K562 (cell line): ENCODE results near the gene KCTD18. TPM values are rescaled to one million over a fixed set of nuclear protein-coding genes. Genes with fewer than 3 reads are reported as not detected.

Experiments
- ATAC-seq: fragments of 200-7000 bp; cut with Tn5 transposase; 3 replicates; pipeline ENCODE4 v1.9.1; 2020; ENCODE audit warnings: moderate library complexity
- BruUV-seq: library from RNA; stranded (reverse); fragments of 400-500 nt; replicated peaks from 2 replicates; lab custom pipeline; 2021; lab: Mats Ljungman, UMichigan
- CTCF ChIA-PET: fragments of 300-600 bp; formaldehyde crosslinking; extraction: SDS; loops from one replicate; lab custom pipeline; 2021; ENCODE audit warnings: low intra/inter-chr PET ratio; lab: Yijun Ruan, JAX
- POLR2A ChIA-PET: fragments of 300-600, 350-650 bp; sonication (Branson Sonifier 250); formaldehyde crosslinking; extraction: SDS; loops from one replicate; lab custom pipeline; 2021; ENCODE audit warnings: antibody characterized with exemption, inconsistent platforms; lab: Yijun Ruan, JAX
- DNase-seq, 4 experiments: peaks; one replicate each; pipeline versions ENCODE4 v3.0.0 to v3.0.0-alpha.2; 2011 to 2018; ENCODE audit warnings: low spot score in 3 of 4, mixed read lengths in 3 of 4; ENCODE audit errors: extremely low read depth in 1 of 4
- FAIRE-seq: peaks from 2 replicates; lab custom pipeline; 2011; peaks lifted over from hg19 to GRCh38; lab: Jason Lieb, UNC
- H2AFZ ChIP-seq: 2 replicates; pipeline ENCODE4 v1.6.0; 2011; ENCODE audit warnings: low read depth, low read length, control low read depth, inconsistent platforms
- H3K27ac ChIP-seq: fragments of 200-600 bp; 3 replicates; pipeline ENCODE4 v1.8.0; 2011; ENCODE audit warnings: low read depth, mild to moderate bottlenecking, control low read depth, inconsistent platforms, low read length, moderate library complexity, mixed read lengths; ENCODE audit errors: extremely low read depth
- H3K27me3 ChIP-seq, 2 experiments: fragments of 300-600 bp in 1 of 2; 2 replicates in 1 of 2; 3 replicates in 1 of 2; pipeline versions ENCODE4 v1.6.0 to v1.8.0; 2011; ENCODE audit warnings: inconsistent platforms in 2 of 2, low read length in 2 of 2, mild to moderate bottlenecking in 1 of 2, mixed read lengths in 1 of 2, moderate library complexity in 1 of 2; ENCODE audit not compliant: control insufficient read depth in 2 of 2, insufficient read depth in 2 of 2
- H3K36me3 ChIP-seq: fragments of 300-600 bp; 3 replicates; pipeline ENCODE4 v1.8.0; 2011; ENCODE audit warnings: mild to moderate bottlenecking, low read length, inconsistent platforms; ENCODE audit not compliant: control insufficient read depth, insufficient read depth
- H3K4me1 ChIP-seq, 2 experiments: fragments of 200-600 bp in 1 of 2; replicated peaks in 1 of 2; 2 replicates in 1 of 2; 3 replicates in 1 of 2; pipeline versions ENCODE4 v1.5.1 to v1.8.0; 2011; ENCODE audit warnings: inconsistent platforms in 2 of 2, low read length in 2 of 2, mild to moderate bottlenecking in 1 of 2, mixed read lengths in 1 of 2, moderate library complexity in 1 of 2; ENCODE audit not compliant: control insufficient read depth in 2 of 2, insufficient read depth in 2 of 2
- H3K4me2 ChIP-seq: 2 replicates; pipeline ENCODE4 v1.6.1; 2011; ENCODE audit warnings: low read length, control low read depth, inconsistent platforms, mixed read lengths; ENCODE audit not compliant: insufficient read depth
- H3K4me3 ChIP-seq: fragments of 200-600 bp; sonication (generic), shearing (Covaris generic); 2 replicates; pipeline ENCODE4 v1.5.1; 2016; ENCODE audit warnings: control low read depth, inconsistent platforms
- H3K79me2 ChIP-seq: fragments of 200-600 bp; 3 replicates; pipeline ENCODE4 v1.8.0; 2011; ENCODE audit warnings: low read length, inconsistent platforms; ENCODE audit not compliant: control insufficient read depth, insufficient read depth
- H3K9ac ChIP-seq, 2 experiments: 2 replicates each; pipeline versions ENCODE4 v1.6.0 to v1.6.1; 2011; ENCODE audit warnings: low read depth in 2 of 2, low read length in 2 of 2, control low read depth in 1 of 2, inconsistent platforms in 1 of 2, mild to moderate bottlenecking in 1 of 2, mixed read lengths in 1 of 2; ENCODE audit not compliant: insufficient read depth in 1 of 2
- H3K9me1 ChIP-seq: one replicate; pipeline ENCODE4 v1.6.0; 2011; ENCODE audit warnings: inconsistent platforms, mild to moderate bottlenecking, low read length, moderate library complexity; ENCODE audit not compliant: control insufficient read depth, insufficient read depth
- H3K9me3 ChIP-seq: replicated peaks from 2 replicates; pipeline ENCODE4 v1.5.1; 2011; ENCODE audit warnings: low read depth, low read length, inconsistent platforms; ENCODE audit not compliant: control insufficient read depth, insufficient read depth
- H4K20me1 ChIP-seq: replicated peaks from 2 replicates; pipeline ENCODE4 v1.6.1; 2011; ENCODE audit warnings: low read length, inconsistent platforms, mixed read lengths; ENCODE audit not compliant: control insufficient read depth, insufficient read depth
- EWSR1 ChIP-seq: fragments of 450-650 bp; IDR thresholded peaks from 2 replicates; pipeline ENCODE4 v1.6.1; 2018; ENCODE audit warnings: borderline replicate concordance, mild to moderate bottlenecking, low read depth, moderate library complexity; ENCODE audit not compliant: partially characterized antibody
- PRMT5 ChIP-seq: sonication (generic); formaldehyde crosslinking; IDR thresholded peaks from 2 replicates; pipeline ENCODE4 v1.5.0; 2020; ENCODE audit warnings: missing genetic modification reagents
- RAD21 ChIP-seq, 2 experiments: fragments of 250-450 bp in 1 of 2; fragments of 450-650 bp in 1 of 2; sonication (Bioruptor Pico) in 1 of 2; formaldehyde crosslinking in 1 of 2; IDR thresholded peaks in 1 of 2; conservative IDR thresholded peaks in 1 of 2; 2 replicates each; pipeline versions ENCODE4 v1.4.0 to v1.8.0; 2020 to 2022; ENCODE audit warnings: mild to moderate bottlenecking in 2 of 2, moderate library complexity in 1 of 2
- RBM17 ChIP-seq: fragments of 200-400 bp; formaldehyde crosslinking; IDR thresholded peaks from 2 replicates; pipeline ENCODE4 v1.6.1; 2017; ENCODE audit warnings: low read depth, mild to moderate bottlenecking, low read length, borderline replicate concordance
- WGBS: fragments of 100-300 bp; shearing (Covaris generic); methylation state at CpG from one replicate; pipeline ENCODE4 v1.1.6; 2016; ENCODE audit warnings: low coverage, mixed read lengths; ENCODE audit not compliant: insufficient coverage; ENCODE audit errors: missing lambda C conversion rate; 5-methylcytosine and 5-hydroxymethylcytosine counted together
- in situ Hi-C: fragments of 300-500 bp; cut with MboI; formaldehyde crosslinking; loops from 4 replicates; pipeline ENCODE4 v1.15.0; 2018; ENCODE audit warnings: inconsistent platforms, mixed read lengths
- intact Hi-C: fragments of 100-400 bp; cut with micrococcal nuclease; formaldehyde crosslinking; loops from 2 replicates; pipeline ENCODE4 v1.14.2; 2022
- polyA plus RNA-seq, 8 experiments: library from polyadenylated mRNA; depleted of rRNA in 4 of 8; stranded (reverse) in 5 of 8; unstranded in 3 of 8; fragments of >200 nt; fragmentation: Nextera tagmentation in 2 of 8; fragmentation: Illumina TruSeq in 1 of 8; extraction: Ambion mirVana in 2 of 8; extraction: Trizol in 1 of 8; gene quantifications; 2 replicates each; pipeline versions ENCODE4 v1.2.1 to v1.2.3, GENCODE V29; 2011 to 2014; ENCODE audit warnings: inconsistent platforms in 1 of 8, missing spikeins in 1 of 8
- total RNA-seq, 7 experiments: library from RNA; depleted of rRNA in 6 of 7; stranded (reverse); fragments of >200 nt in 6 of 7; fragmentation: Illumina TruSeq in 2 of 7; extraction: Trizol in 2 of 7; gene quantifications; 2 replicates each; pipeline versions ENCODE4 v1.2.1 to v1.2.3, GENCODE V29; 2011 to 2021; ENCODE audit warnings: low replicate concordance in 1 of 7
- TF ChIP-seq, protein P1 (sequence below): fragments of 250-450 bp; sonication (Bioruptor Pico); IDR thresholded peaks from 2 replicates; pipeline ENCODE4 v1.8.0; 2022; ENCODE audit warnings: inconsistent platforms

KCTD18 gene
- total and polyA plus RNA-seq, 9 of the 15 experiments (the other 6 are each of a cell fraction or from before 2014, with no cell fraction given), result 0.39 to 5.4 (median 3.8) TPM

DNA sequence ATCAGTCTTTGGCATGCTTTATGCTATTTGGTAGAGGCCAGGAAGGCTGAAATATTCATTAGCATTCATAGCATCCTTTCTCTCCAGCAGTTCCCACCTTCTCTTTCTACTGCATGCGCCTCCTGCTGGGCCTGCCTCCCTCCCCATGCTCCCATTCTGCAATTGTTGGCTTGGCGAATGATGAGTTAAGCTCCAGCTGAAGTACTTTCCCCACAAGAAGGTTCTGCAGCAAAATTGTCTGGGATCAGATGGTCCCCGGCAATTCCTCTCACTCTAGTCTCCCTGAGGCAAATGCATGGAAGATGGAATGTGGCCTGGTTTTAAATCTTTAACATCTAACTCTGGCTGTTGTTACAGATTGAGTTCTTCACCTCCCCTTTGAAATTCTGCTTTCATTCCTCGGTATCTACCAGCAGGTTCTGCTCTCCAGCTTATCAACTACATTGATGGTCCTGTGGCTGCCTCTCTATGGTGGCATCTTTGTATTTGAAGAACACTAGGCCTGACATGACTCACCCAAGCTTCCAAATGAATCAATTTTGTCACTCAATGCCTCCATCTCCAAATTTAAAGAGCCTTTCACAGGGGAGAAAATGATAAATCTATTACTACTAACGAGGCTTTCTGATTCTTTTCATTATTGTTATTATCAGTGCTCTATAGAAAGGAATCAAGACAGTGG is 55.9 kb downstream of the KCTD18 start:
- Histone ChIP-seq H3K27me3 (no peaks in the 10 kb centered on the region), H3K79me2 (no peaks in the 10 kb centered on the region), H3K36me3 (no peaks in the 10 kb centered on the region), H2AFZ (no peak overlapping the region), H3K4me2 (no peak overlapping the region), H3K4me1 (peaks cover 0 to 9% of the 10 kb centered on the region in 2 experiments; a peak in 3 of 5 replicates), H3K9me3 (no peaks in the 10 kb centered on the region), H4K20me1 (no peaks in the 10 kb centered on the region), H3K9ac (no peak overlapping the region), H3K4me3 (no peak overlapping the region), H3K27ac (no peak overlapping the region), H3K9me1 (no peaks in the 10 kb centered on the region)
- DNase-seq, result no peak
- ChIA-PET CTCF (no interaction called here), POLR2A (no interaction called here)
- no peak for ATAC-seq
- intact Hi-C loops (no loop called here), in situ Hi-C loops (no loop called here)
- BruUV-seq, result no TSS peak
- WGBS, result 55% methylated on average over 5 of the region's 5 CpGs
- FAIRE-seq, result no peak
- TF ChIP-seq EWSR1 (no peak), RAD21 (CRISPR knock-in tag; conservative IDR thresholded peaks at IDR 0.05 in 1 of 2, IDR thresholded peaks at IDR 0.05 in 1 of 2) (0 out of 4 replicates have a peak, but pooled peaks of 1 of the 2 experiments have one; percentile 12), RBM17 (no peak), PRMT5 (no peak)
- TF ChIP-seq, protein P1, sequence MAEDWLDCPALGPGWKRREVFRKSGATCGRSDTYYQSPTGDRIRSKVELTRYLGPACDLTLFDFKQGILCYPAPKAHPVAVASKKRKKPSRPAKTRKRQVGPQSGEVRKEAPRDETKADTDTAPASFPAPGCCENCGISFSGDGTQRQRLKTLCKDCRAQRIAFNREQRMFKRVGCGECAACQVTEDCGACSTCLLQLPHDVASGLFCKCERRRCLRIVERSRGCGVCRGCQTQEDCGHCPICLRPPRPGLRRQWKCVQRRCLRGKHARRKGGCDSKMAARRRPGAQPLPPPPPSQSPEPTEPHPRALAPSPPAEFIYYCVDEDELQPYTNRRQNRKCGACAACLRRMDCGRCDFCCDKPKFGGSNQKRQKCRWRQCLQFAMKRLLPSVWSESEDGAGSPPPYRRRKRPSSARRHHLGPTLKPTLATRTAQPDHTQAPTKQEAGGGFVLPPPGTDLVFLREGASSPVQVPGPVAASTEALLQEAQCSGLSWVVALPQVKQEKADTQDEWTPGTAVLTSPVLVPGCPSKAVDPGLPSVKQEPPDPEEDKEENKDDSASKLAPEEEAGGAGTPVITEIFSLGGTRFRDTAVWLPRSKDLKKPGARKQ (CRISPR knock-in tag), result no peak
